OCI-LY1 (cell line): ENCODE data around the gene LIPF.

ENCODE experiments used
- CTCF ChIP-seq: fragments of 200-600 bp; sonication (generic), shearing (Covaris generic); IDR thresholded peaks from 2 replicates; pipeline ENCODE4 v1.5.1; 2017; ENCODE audit warnings: mild to moderate bottlenecking, antibody characterized with exemption, low read length, moderate library complexity, mixed read lengths
- EZH2 ChIP-seq: fragments of 200-600 bp; sonication (generic), shearing (Covaris generic); IDR thresholded peaks from 2 replicates; pipeline ENCODE4 v1.8.0; 2017; ENCODE audit warnings: borderline replicate concordance, mixed run types, mild to moderate bottlenecking, antibody characterized with exemption, low read length, moderate library complexity, mixed read lengths

- TF ChIP-seq CTCF (no peak), EZH2 (no peak)
These were observed 46.4 kb upstream of the LIPF start for GRCh38 chr10:88617772-88618300.
